HepG2 (cell line): ENCODE measurements around the gene ZFP36. TPM values are rescaled to one million over a fixed set of nuclear protein-coding genes. Genes with fewer than 3 reads are reported as not detected.
A peak's percentile ranks its signal among the peaks of the same experiment; 100 is the strongest.

ENCODE experiments used
- ATM ChIP-seq: fragments of 450-650 bp; IDR thresholded peaks from 2 replicates; pipeline ENCODE4 v1.7.1; 2017; ENCODE audit warnings: mild to moderate bottlenecking, borderline replicate concordance
- GATAD1 ChIP-seq: IDR thresholded peaks from 2 replicates; pipeline ENCODE4 v1.6.1; 2016; ENCODE audit warnings: missing genetic modification reagents, missing compliant biosample characterization
- IKZF1 ChIP-seq: fragments of 450-650 bp; IDR thresholded peaks from 2 replicates; pipeline ENCODE4 v1.7.1; 2016
- JUN ChIP-seq: sonication (generic); formaldehyde crosslinking; IDR thresholded peaks from 2 replicates; pipeline ENCODE4 v1.4.0; 2020; ENCODE audit warnings: mild to moderate bottlenecking, missing genetic modification reagents
- MAF1 ChIP-seq: sonication (generic); formaldehyde crosslinking; IDR thresholded peaks from 2 replicates; pipeline ENCODE4 v1.5.0; 2020; ENCODE audit warnings: missing genetic modification reagents, borderline replicate concordance
- MIER2 ChIP-seq: IDR thresholded peaks from 2 replicates; pipeline ENCODE4 v1.6.1; 2016; ENCODE audit warnings: missing biosample characterization, missing genetic modification reagents
- NFE2L2 ChIP-seq: fragments of 150-350 bp; IDR thresholded peaks from 2 replicates; pipeline ENCODE4 v1.6.1; 2014; ENCODE audit warnings: low read length
- PHF21A ChIP-seq: sonication (generic); formaldehyde crosslinking; IDR thresholded peaks from 2 replicates; pipeline ENCODE4 v1.5.0; 2020; ENCODE audit warnings: mild to moderate bottlenecking, missing genetic modification reagents
- PRDM15 ChIP-seq: sonication (generic); formaldehyde crosslinking; IDR thresholded peaks from 2 replicates; pipeline ENCODE4 v1.4.0; 2020; ENCODE audit warnings: missing genetic modification reagents
- PTBP1 ChIP-seq: fragments of 200-400 bp; formaldehyde crosslinking; IDR thresholded peaks from 2 replicates; pipeline ENCODE4 v1.6.1; 2018; ENCODE audit warnings: low read length, low read depth; ENCODE audit not compliant: poor library complexity, severe bottlenecking
- RFX5 ChIP-seq: IDR thresholded peaks from 2 replicates; pipeline ENCODE4 v1.6.1; 2011; ENCODE audit warnings: low read depth, low read length, improper control_type of control experiment
- SALL2 ChIP-seq: sonication (generic); formaldehyde crosslinking; IDR thresholded peaks from 2 replicates; pipeline ENCODE4 v1.8.1; 2023; ENCODE audit warnings: mild to moderate bottlenecking, missing genetic modification reagents, inconsistent platforms
- SNAPC2 ChIP-seq: sonication (generic); formaldehyde crosslinking; IDR thresholded peaks from 2 replicates; pipeline ENCODE4 v1.8.1; 2022; ENCODE audit warnings: mild to moderate bottlenecking, missing genetic modification reagents
- SP2 ChIP-seq: sonication (generic); formaldehyde crosslinking; IDR thresholded peaks from 2 replicates; pipeline ENCODE4 v1.5.1; 2020; ENCODE audit warnings: mild to moderate bottlenecking, missing genetic modification reagents
- TCF12 ChIP-seq, 2 experiments: fragments of 450-650 bp in 1 of 2; sonication (generic) in 1 of 2; formaldehyde crosslinking in 1 of 2; IDR thresholded peaks; 2 replicates each; pipeline versions ENCODE4 v1.6.1 to v1.8.0; 2017 to 2022; ENCODE audit warnings: antibody characterized with exemption in 1 of 2, mild to moderate bottlenecking in 1 of 2, missing genetic modification reagents in 1 of 2, moderate library complexity in 1 of 2
- TSC22D2 ChIP-seq: sonication (generic); formaldehyde crosslinking; IDR thresholded peaks from 2 replicates; pipeline ENCODE4 v1.5.1; 2020; ENCODE audit warnings: missing genetic modification reagents, mild to moderate bottlenecking, borderline replicate concordance
- ZFP62 ChIP-seq: sonication (generic); formaldehyde crosslinking; IDR thresholded peaks from 2 replicates; pipeline ENCODE4 v1.4.0; 2020; ENCODE audit warnings: missing genetic modification reagents
- ZNF280D ChIP-seq: sonication (generic); formaldehyde crosslinking; IDR thresholded peaks from 2 replicates; pipeline ENCODE4 v1.5.1; 2020; ENCODE audit warnings: mild to moderate bottlenecking, missing genetic modification reagents
- ZNF382 ChIP-seq: sonication (generic); formaldehyde crosslinking; IDR thresholded peaks from 2 replicates; pipeline ENCODE4 v1.5.0; 2020; ENCODE audit warnings: missing genetic modification reagents, mild to moderate bottlenecking, borderline replicate concordance
- ZNF546 ChIP-seq: sonication (generic); formaldehyde crosslinking; conservative IDR thresholded peaks from 2 replicates; pipeline ENCODE4 v1.8.1; 2023; ENCODE audit warnings: mild to moderate bottlenecking, missing genetic modification reagents
- ZNF749 ChIP-seq: sonication (generic); formaldehyde crosslinking; IDR thresholded peaks from 2 replicates; pipeline ENCODE4 v1.8.0; 2022; ENCODE audit warnings: mild to moderate bottlenecking, missing genetic modification reagents, moderate library complexity, borderline replicate concordance
- ZNF780A ChIP-seq: sonication (generic); formaldehyde crosslinking; IDR thresholded peaks from 2 replicates; pipeline ENCODE4 v1.8.0; 2022; ENCODE audit warnings: mild to moderate bottlenecking, missing genetic modification reagents, moderate library complexity
- ZNF816 ChIP-seq: sonication (generic); formaldehyde crosslinking; IDR thresholded peaks from 2 replicates; pipeline ENCODE4 v1.8.0; 2022; ENCODE audit warnings: missing genetic modification reagents, mild to moderate bottlenecking, borderline replicate concordance
- ZSCAN30 ChIP-seq: sonication (generic); formaldehyde crosslinking; IDR thresholded peaks from 2 replicates; pipeline ENCODE4 v1.5.0; 2020; ENCODE audit warnings: mild to moderate bottlenecking, missing genetic modification reagents
- ZZZ3 ChIP-seq: sonication (generic); formaldehyde crosslinking; IDR thresholded peaks from 2 replicates; pipeline ENCODE4 v1.4.0; 2020; ENCODE audit warnings: missing genetic modification reagents, mild to moderate bottlenecking, borderline replicate concordance
- polyA plus RNA-seq, 8 experiments: library from polyadenylated mRNA; depleted of rRNA in 3 of 8; stranded (reverse) in 7 of 8; unstranded in 1 of 8; fragments of >200 nt; fragmentation: Illumina TruSeq in 4 of 8; extraction: Trizol in 4 of 8; gene quantifications; 2 replicates each; pipeline versions ENCODE4 v1.2.1 to v1.2.3, GENCODE V29; 2011 to 2016; ENCODE audit warnings: low read depth in 4 of 8, missing spikeins in 1 of 8, mixed read lengths in 1 of 8; ENCODE audit not compliant: insufficient read depth in 1 of 8
- total RNA-seq, 5 experiments: library from RNA; depleted of rRNA; stranded (reverse); fragments of >200 nt; fragmentation: Illumina TruSeq; extraction: Trizol; gene quantifications; 2 replicates each; pipeline ENCODE4 v1.2.3, GENCODE V29; 2016; ENCODE audit warnings: low read depth in 1 of 5

The ZFP36 gene
- total and polyA plus RNA-seq, 2 of the 13 experiments (the other 11 are each of a cell fraction or from before 2014, with no cell fraction given) = 1.4 to 1.7 TPM

DNA sequence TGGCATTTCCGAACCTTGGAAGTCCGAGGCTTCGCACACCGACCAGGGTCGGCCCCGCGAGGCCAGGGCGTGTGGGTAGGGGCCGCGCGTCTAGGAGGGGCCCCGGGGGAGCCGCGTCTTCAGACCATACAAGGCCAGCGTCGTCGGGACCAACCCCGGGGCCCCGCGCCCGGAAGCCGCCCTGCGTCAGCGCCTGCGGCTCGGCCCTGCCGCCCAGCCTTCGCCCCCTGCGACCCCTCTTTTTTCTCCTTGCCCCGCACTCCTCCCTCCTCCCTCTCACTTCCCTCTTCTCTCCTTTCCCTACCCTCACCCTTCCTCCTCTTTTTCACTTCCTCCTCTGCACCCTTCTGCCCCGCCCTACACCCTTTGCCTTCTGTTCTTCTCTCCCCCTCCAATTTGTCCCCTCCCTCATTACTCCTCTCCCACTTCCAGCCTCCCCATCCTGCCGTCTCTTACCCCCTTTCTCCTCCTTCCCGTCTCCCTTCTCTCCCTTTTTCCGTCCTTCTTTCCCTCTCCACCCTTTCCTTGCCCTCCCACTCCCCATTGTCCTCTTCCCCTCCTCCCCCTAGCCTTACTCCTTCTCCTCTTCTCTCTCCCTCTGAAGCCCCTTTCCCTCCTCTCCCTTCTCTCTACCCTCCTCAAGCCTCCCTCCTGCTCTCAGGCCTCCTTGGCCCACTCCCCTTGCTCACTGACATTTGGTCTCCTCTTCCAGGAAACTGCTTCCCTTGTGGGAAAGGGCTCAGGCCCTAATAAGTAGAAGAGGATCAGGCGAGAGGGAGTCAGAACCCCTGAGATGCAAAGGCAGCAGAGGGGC lies 3.6 kb downstream of the ZFP36 start (continued):
- TF ChIP-seq TCF12 (IDR thresholded peaks at IDR 0.05) (no peak), TCF12 (CRISPR knock-in tag; IDR thresholded peaks at IDR 0.05) (no peak), ZNF816 (no peak), NFE2L2 (no peak), ZNF280D (CRISPR knock-in tag) (no peak), ZNF780A (CRISPR knock-in tag) (no peak), SP2 (0 out of 2 replicates have a peak, but pooled peaks have one; percentile 0), ZZZ3 (CRISPR knock-in tag) (0 out of 2 replicates have a peak, but pooled peaks have one; percentile 47), ZNF382 (CRISPR knock-in tag) (no peak), GATAD1 (CRISPR knock-in tag) (0 out of 2 replicates have a peak, but pooled peaks have one; percentile 11), ZSCAN30 (no peak), PHF21A (CRISPR knock-in tag) (no peak), JUN (CRISPR knock-in tag) (0 out of 2 replicates have a peak, but pooled peaks have one; percentile 24), SNAPC2 (CRISPR knock-in tag) (no peak), TSC22D2 (0 out of 2 replicates have a peak, but pooled peaks have one; percentile 21), PTBP1 (no peak), PRDM15 (CRISPR knock-in tag) (no peak), IKZF1 (no peak), ATM (no peak), MAF1 (CRISPR knock-in tag) (no peak), ZNF546 (CRISPR knock-in tag) (no peak), SALL2 (CRISPR knock-in tag) (no peak), ZNF749 (CRISPR knock-in tag) (no peak), RFX5 (no peak), ZFP62 (CRISPR knock-in tag) (no peak), MIER2 (CRISPR knock-in tag) (no peak)
